IMR-90 (cell line): Measurements from ENCODE around the gene NFKBIB. TPM values are rescaled to one million over a fixed set of nuclear protein-coding genes. Genes with fewer than 3 reads are reported as not detected.

Experiments
- ATAC-seq: fragments of 200-7000 bp; cut with Tn5 transposase; 2 replicates; pipeline ENCODE4 v1.9.1; 2020; ENCODE audit warnings: low read depth, mild to moderate bottlenecking, moderate library complexity
- BruUV-seq: library from RNA; stranded (reverse); fragments of 400-500 nt; replicated peaks from 2 replicates; lab custom pipeline; 2021; lab: Mats Ljungman, UMichigan
- CTCF ChIA-PET: fragments of 300-600 bp; formaldehyde crosslinking; extraction: SDS; loops from one replicate; lab custom pipeline; 2021; ENCODE audit warnings: antibody characterized with exemption; lab: Yijun Ruan, JAX
- POLR2A ChIA-PET: fragments of 300-600 bp; sonication (Branson Sonifier 250); formaldehyde crosslinking; loops from one replicate; lab custom pipeline; 2022; ENCODE audit warnings: antibody characterized with exemption; ENCODE audit not compliant: unreplicated experiment; lab: Charles Lee
- DNase-seq: peaks from one replicate; pipeline ENCODE4 v3.0.0; 2013
- H2AFZ ChIP-seq: replicated peaks from 2 replicates; pipeline ENCODE3; 2013; ENCODE audit warnings: low read length, mild to moderate bottlenecking; ENCODE audit not compliant: poor library complexity
- H2AK5ac ChIP-seq: 2 replicates; pipeline ENCODE4 v1.6.1; 2013; ENCODE audit warnings: low read depth, low read length, inconsistent platforms
- H2AK9ac ChIP-seq: replicated peaks from 2 replicates; pipeline ENCODE3; 2013; ENCODE audit warnings: mild to moderate bottlenecking, low read depth, low read length, moderate library complexity; ENCODE audit not compliant: poor library complexity
- H2BK120ac ChIP-seq: 2 replicates; pipeline ENCODE4 v1.6.1; 2013; ENCODE audit warnings: low read depth, low read length, inconsistent platforms
- H2BK15ac ChIP-seq: 3 replicates; pipeline ENCODE4 v1.6.1; 2013; ENCODE audit warnings: low read depth, low read length, inconsistent platforms
- H2BK20ac ChIP-seq: 2 replicates; pipeline ENCODE4 v1.6.1; 2013; ENCODE audit warnings: low read depth, mild to moderate bottlenecking, inconsistent platforms, low read length, moderate library complexity
- H2BK5ac ChIP-seq: 2 replicates; pipeline ENCODE4 v1.6.1; 2013; ENCODE audit warnings: mild to moderate bottlenecking, low read depth, low read length, inconsistent platforms; ENCODE audit not compliant: poor library complexity, severe bottlenecking
- H3K14ac ChIP-seq: replicated peaks from 2 replicates; pipeline ENCODE4 v1.6.1; 2013; ENCODE audit warnings: low read depth, low read length, inconsistent platforms
- H3K18ac ChIP-seq: 2 replicates; pipeline ENCODE4 v1.6.1; 2013; ENCODE audit warnings: low read depth, low read length, control low read depth
- H3K23ac ChIP-seq: 2 replicates; pipeline ENCODE4 v1.6.1; 2013; ENCODE audit warnings: low read depth, low read length, inconsistent platforms
- H3K27ac ChIP-seq: 2 replicates; pipeline ENCODE4 v1.5.1; 2013; ENCODE audit warnings: mild to moderate bottlenecking, control low read depth, low read length; ENCODE audit not compliant: insufficient read depth
- H3K27me3 ChIP-seq: 2 replicates; pipeline ENCODE4 v1.6.1; 2013; ENCODE audit warnings: low read length; ENCODE audit not compliant: control insufficient read depth, insufficient read depth
- H3K36me3 ChIP-seq: 2 replicates; pipeline ENCODE4 v1.6.1; 2013; ENCODE audit warnings: low read length, mixed read lengths; ENCODE audit not compliant: control insufficient read depth, insufficient read depth
- H3K4ac ChIP-seq: 2 replicates; pipeline ENCODE4 v1.6.1; 2013; ENCODE audit warnings: low read depth, low read length, inconsistent platforms
- H3K4me1 ChIP-seq: 2 replicates; pipeline ENCODE4 v1.6.1; 2013; ENCODE audit warnings: low read length, mixed read lengths; ENCODE audit not compliant: control insufficient read depth, insufficient read depth
- H3K4me2 ChIP-seq: 2 replicates; pipeline ENCODE4 v1.6.1; 2013; ENCODE audit warnings: low read depth, mild to moderate bottlenecking, control low read depth, low read length, moderate library complexity
- H3K4me3 ChIP-seq: 2 replicates; pipeline ENCODE4 v1.5.1; 2013; ENCODE audit warnings: low read depth, mild to moderate bottlenecking, control low read depth, low read length, moderate library complexity; ENCODE audit not compliant: insufficient read depth
- H3K56ac ChIP-seq: 2 replicates; pipeline ENCODE4 v1.6.1; 2013; ENCODE audit warnings: low read length, inconsistent platforms; ENCODE audit not compliant: insufficient read depth; ENCODE audit errors: extremely low read depth
- H3K79me1 ChIP-seq, 2 experiments: 2 replicates each; pipeline ENCODE4 v1.6.1; 2013; ENCODE audit warnings: low read length in 2 of 2, inconsistent platforms in 1 of 2, low read depth in 1 of 2
- H3K9ac ChIP-seq: 2 replicates; pipeline ENCODE4 v1.6.1; 2013; ENCODE audit warnings: low read depth, low read length, control low read depth
- H3K9me1 ChIP-seq: 2 replicates; pipeline ENCODE4 v1.6.1; 2013; ENCODE audit warnings: low read length, inconsistent platforms; ENCODE audit not compliant: insufficient read depth
- H3K9me3 ChIP-seq: 2 replicates; pipeline ENCODE4 v1.6.1; 2013; ENCODE audit warnings: low read length; ENCODE audit not compliant: control insufficient read depth, insufficient read depth
- H4K20me1 ChIP-seq: 2 replicates; pipeline ENCODE4 v1.6.1; 2013; ENCODE audit warnings: low read length, inconsistent platforms; ENCODE audit not compliant: insufficient read depth
- H4K5ac ChIP-seq: 2 replicates; pipeline ENCODE4 v1.6.1; 2013; ENCODE audit warnings: mild to moderate bottlenecking, low read depth, low read length, control low read depth
- H4K8ac ChIP-seq, 2 experiments: 2 replicates each; pipeline ENCODE4 v1.6.1; 2013; ENCODE audit warnings: low read depth in 2 of 2, low read length in 2 of 2, control low read depth in 1 of 2, inconsistent platforms in 1 of 2
- H4K91ac ChIP-seq: 2 replicates; pipeline ENCODE4 v1.6.1; 2013; ENCODE audit warnings: low read depth, low read length, inconsistent platforms; ENCODE audit not compliant: insufficient read depth
- BHLHE40 ChIP-seq: fragments of 150-350 bp; IDR thresholded peaks from 2 replicates; pipeline ENCODE4 v1.6.1; 2016; ENCODE audit warnings: mild to moderate bottlenecking, low read depth, low read length
- CEBPB ChIP-seq: IDR thresholded peaks from 2 replicates; pipeline ENCODE4 v1.6.1; 2012; ENCODE audit warnings: low read depth, low read length, improper control_type of control experiment
- CHD1 ChIP-seq: IDR thresholded peaks from 2 replicates; pipeline ENCODE4 v1.6.1; 2012; ENCODE audit warnings: low read depth, low read length, improper control_type of control experiment
- CTCF ChIP-seq: conservative IDR thresholded peaks from 2 replicates; pipeline ENCODE4 v1.5.1; 2012; ENCODE audit warnings: mild to moderate bottlenecking, low read depth, low read length, improper control_type of control experiment
- ELK1 ChIP-seq: fragments of 150-350 bp; IDR thresholded peaks from 2 replicates; pipeline ENCODE4 v1.6.1; 2016; ENCODE audit warnings: low read depth, mild to moderate bottlenecking, low read length, moderate library complexity, borderline replicate concordance
- FOS ChIP-seq: fragments of 150-350 bp; IDR thresholded peaks from 2 replicates; pipeline ENCODE4 v1.6.1; 2016; ENCODE audit warnings: low read depth, low read length
- MAFK ChIP-seq: IDR thresholded peaks from 2 replicates; pipeline ENCODE4 v1.6.1; 2012; ENCODE audit warnings: low read depth, low read length, improper control_type of control experiment
- MAZ ChIP-seq: IDR thresholded peaks from 2 replicates; pipeline ENCODE4 v1.6.1; 2012; ENCODE audit warnings: low read depth, mild to moderate bottlenecking, low read length, improper control_type of control experiment, moderate library complexity, borderline replicate concordance
- MXI1 ChIP-seq: IDR thresholded peaks from 2 replicates; pipeline ENCODE4 v1.6.1; 2012; ENCODE audit warnings: low read depth, mild to moderate bottlenecking, low read length, moderate library complexity, borderline replicate concordance
- NFE2L2 ChIP-seq: fragments of 150-350 bp; IDR thresholded peaks from 2 replicates; pipeline ENCODE4 v1.6.1; 2016; ENCODE audit warnings: low read depth, mild to moderate bottlenecking, low read length
- POLR2A ChIP-seq: IDR thresholded peaks from 2 replicates; pipeline ENCODE4 v1.6.1; 2012; ENCODE audit warnings: mild to moderate bottlenecking, low read depth, low read length
- RAD21 ChIP-seq: IDR thresholded peaks from 2 replicates; pipeline ENCODE4 v1.6.1; 2012; ENCODE audit warnings: low read length, improper control_type of control experiment
- RCOR1 ChIP-seq: IDR thresholded peaks from 2 replicates; pipeline ENCODE4 v1.6.1; 2012; ENCODE audit warnings: mild to moderate bottlenecking, low read length, improper control_type of control experiment; ENCODE audit not compliant: insufficient replicate concordance
- RFX5 ChIP-seq: IDR thresholded peaks from 2 replicates; pipeline ENCODE4 v1.8.0; 2012; ENCODE audit warnings: low read depth, mild to moderate bottlenecking, low read length, moderate library complexity
- WGBS, 2 experiments: methylation state at CpG; one replicate each; pipeline versions ENCODE4 v1.1.5 to v1.1.7; 2013; ENCODE audit warnings: missing lambda C conversion rate in 2 of 2; ENCODE audit not compliant: insufficient read length in 1 of 2; ENCODE audit errors: extremely low coverage in 2 of 2; 5-methylcytosine and 5-hydroxymethylcytosine counted together
- dilution Hi-C: fragments of 300-500 bp; cut with HindIII; formaldehyde crosslinking; loops from one replicate; pipeline ENCODE4 v1.14.3; 2018; ENCODE audit warnings: low sequenced_read_pairs; ENCODE audit not compliant: unreplicated experiment
- in situ Hi-C: fragments of 300-500 bp; cut with MboI; formaldehyde crosslinking; loops from 3 replicates; pipeline ENCODE4 v1.14.3; 2019; ENCODE audit warnings: low sequenced_read_pairs, inconsistent platforms, mixed read lengths
- intact Hi-C: fragments of 100-400 bp; cut with micrococcal nuclease; formaldehyde crosslinking; loops from 2 replicates; pipeline ENCODE4 v1.10.0; 2022
- polyA plus RNA-seq, 3 experiments: library from polyadenylated mRNA; depleted of rRNA; stranded (reverse); fragments of >200 nt; gene quantifications; 2 replicates each; pipeline ENCODE4 v1.2.3, GENCODE V29; 2012; ENCODE audit warnings: low replicate concordance in 1 of 3
- total RNA-seq: library from RNA; depleted of rRNA; stranded (reverse); fragments of >200 nt; gene quantifications from 2 replicates; pipeline ENCODE4 v1.2.3, GENCODE V29; 2012
- TF ChIP-seq, protein P1 (sequence below): fragments of 150-350 bp; IDR thresholded peaks from 2 replicates; pipeline ENCODE4 v1.6.1; 2017; ENCODE audit warnings: mild to moderate bottlenecking, antibody characterized with exemption, low read length, low read depth

NFKBIB gene
- total and polyA plus RNA-seq, 2 of the 4 experiments (the other 2 are of a cell fraction) = 7.5 to 25.5 TPM

- DNase-seq = no peak
- intact Hi-C loops = no loop called here
Measured at GRCh38 chr19:38888876-38889275, 10.9 kb upstream of the NFKBIB start.

More at GRCh38 chr19:38888876-38889275, 10.9 kb upstream of the NFKBIB start:
- Histone ChIP-seq H2BK15ac (no peak overlapping the region), H4K5ac (no peak overlapping the region), H2AK9ac (no peak overlapping the region), H2BK5ac (no peak overlapping the region), H4K8ac (no peak overlapping the region), H3K9me1 (0 out of 2 replicates have a peak, but pooled peaks cover 2% of the 10 kb centered on the region), H4K20me1 (no peaks in the 10 kb centered on the region; the same call in 1 of the 2 replicates), H3K27me3 (no peaks in the 10 kb centered on the region), H3K23ac (no peak overlapping the region), H2BK120ac (no peak overlapping the region), H2AK5ac (no peak overlapping the region), H3K9ac (no peak overlapping the region), H3K14ac (no peak overlapping the region), H2AFZ (no peak overlapping the region), H3K4ac (no peak overlapping the region), H2BK20ac (no peak overlapping the region), H3K56ac (no peak overlapping the region), H3K4me3 (no peak overlapping the region), H3K18ac (no peak overlapping the region), H3K4me2 (no peak overlapping the region), H3K27ac (no peak overlapping the region), H3K4me1 (no peaks in the 10 kb centered on the region), H4K91ac (no peak overlapping the region), H3K79me1 (no peaks in the 10 kb centered on the region), H3K9me3 (no peaks in the 10 kb centered on the region), H3K36me3 (peaks cover 21% of the 10 kb centered on the region)
- dilution Hi-C loops = no loop called here
- ATAC-seq = no peak
- CTCF ChIA-PET = no interaction called here
- in situ Hi-C loops = no loop called here
- no TSS peak for BruUV-seq
- POLR2A ChIA-PET = no interaction called here
- TF ChIP-seq CEBPB (no peak), RAD21 (no peak), NFE2L2 (no peak), RCOR1 (no peak), MXI1 (no peak), CTCF (no peak), FOS (no peak), CHD1 (no peak), MAZ (no peak), MAFK (no peak), POLR2A (no peak), RFX5 (no peak), ELK1 (no peak), BHLHE40 (no peak)
- TF ChIP-seq, protein P1, sequence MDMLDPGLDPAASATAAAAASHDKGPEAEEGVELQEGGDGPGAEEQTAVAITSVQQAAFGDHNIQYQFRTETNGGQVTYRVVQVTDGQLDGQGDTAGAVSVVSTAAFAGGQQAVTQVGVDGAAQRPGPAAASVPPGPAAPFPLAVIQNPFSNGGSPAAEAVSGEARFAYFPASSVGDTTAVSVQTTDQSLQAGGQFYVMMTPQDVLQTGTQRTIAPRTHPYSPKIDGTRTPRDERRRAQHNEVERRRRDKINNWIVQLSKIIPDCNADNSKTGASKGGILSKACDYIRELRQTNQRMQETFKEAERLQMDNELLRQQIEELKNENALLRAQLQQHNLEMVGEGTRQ = no peak
- 90% methylated on average over 9 of the region's 17 CpGs; no CpG with 5 or more reads in 1 of the 2 experiments for WGBS, 2 experiments
